ENCODE results near the gene B3GNT5. TPM values are rescaled to one million over a fixed set of nuclear protein-coding genes. Genes with fewer than 3 reads are reported as not detected.
A peak's percentile ranks its signal among the peaks of the same experiment; 100 is the strongest.

The B3GNT5 gene
- total and polyA plus RNA-seq, 5 donors from 2014 or later: 0.23 to 2.2 (median 0.38) TPM

DNA sequence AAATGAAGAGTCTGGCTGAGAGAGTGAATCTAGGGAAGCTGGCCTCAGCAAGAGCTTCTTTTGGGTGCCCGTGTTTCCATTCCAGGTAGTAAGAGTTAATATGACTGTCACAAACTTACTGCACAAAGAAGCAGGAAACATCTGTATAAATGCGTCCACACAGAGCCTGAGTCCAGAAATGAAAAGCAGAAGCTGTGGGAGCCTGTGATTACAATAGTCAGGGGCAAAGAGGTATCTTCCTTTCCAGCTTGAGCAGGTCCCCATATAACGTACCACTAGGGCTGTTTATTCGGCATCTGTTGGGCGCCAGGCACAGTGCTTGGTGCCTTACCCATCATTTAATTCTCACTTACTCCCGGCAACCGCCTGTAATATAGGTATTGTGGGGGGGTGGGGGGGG, 40.5 kb upstream of the B3GNT5 start:
- no peak overlapping the region for H3K27ac Mint-ChIP-seq
- Histone ChIP-seq H3K9me3 (ENCODE audit: control insufficient read depth in 2 of 2, low read length in 2 of 2) (no peaks in the 10 kb centered on the region), H3K4me1 (ENCODE audit: control insufficient read depth, insufficient read depth, low read length, poor library complexity, severe bottlenecking) (no peaks in the 10 kb centered on the region), H3K36me3 (ENCODE audit: control insufficient read depth, insufficient read depth, low read length) (no peaks in the 10 kb centered on the region), H3K4me3 (ENCODE audit: low read depth, low read length) (no peak overlapping the region), H3K27me3 (ENCODE audit: control insufficient read depth, insufficient read depth, low read length) (no peaks in the 10 kb centered on the region), H3K27ac (ENCODE audit: insufficient read depth, low read length, poor library complexity, severe bottlenecking) (no peak overlapping the region)
- no peaks in the 10 kb centered on the region for H3K27me3 Mint-ChIP-seq
- no peaks in the 10 kb centered on the region for H3K4me1 Mint-ChIP-seq
- DNase-seq (no peak), ATAC-seq (ENCODE audit: low read depth in 2 of 2) (peak in 1 of 2 donors; percentile 22)
- peaks cover 0 to 3% (median 0%) of the 10 kb centered on the region in 7 donors for H3K9me3 Mint-ChIP-seq
- H3K36me3 Mint-ChIP-seq: peaks cover 15% of the 10 kb centered on the region
- H3K4me3 Mint-ChIP-seq: no peak overlapping the region

- no peak overlapping the region for H3K4me3 ChIP-seq (ENCODE audit: low read depth, low read length)
- peaks cover 0 to 3% (median 0%) of the 10 kb centered on the region in 7 donors for H3K9me3 Mint-ChIP-seq
- no peaks in the 10 kb centered on the region for H3K36me3 ChIP-seq (ENCODE audit: control insufficient read depth, insufficient read depth, low read length)
- H3K9me3 ChIP-seq (ENCODE audit: control insufficient read depth in 2 of 2, low read length in 2 of 2): no peaks in the 10 kb centered on the region
- no peak overlapping the region for H3K4me3 Mint-ChIP-seq
- no peak overlapping the region for H3K27ac ChIP-seq (ENCODE audit: insufficient read depth, low read length, poor library complexity, severe bottlenecking)
- no peaks in the 10 kb centered on the region for H3K27me3 ChIP-seq (ENCODE audit: control insufficient read depth, insufficient read depth, low read length)
- no peak for DNase-seq
- H3K4me1 Mint-ChIP-seq: no peaks in the 10 kb centered on the region
- peaks cover 15% of the 10 kb centered on the region for H3K36me3 Mint-ChIP-seq
- H3K27ac Mint-ChIP-seq: no peak overlapping the region
- H3K4me1 ChIP-seq (ENCODE audit: control insufficient read depth, insufficient read depth, low read length, poor library complexity, severe bottlenecking): no peaks in the 10 kb centered on the region
- no peak for ATAC-seq (ENCODE audit: low read depth in 2 of 2)
- H3K27me3 Mint-ChIP-seq: no peaks in the 10 kb centered on the region
Observed at GRCh38 chr3:183213415-183214276, 39.4 kb upstream of the B3GNT5 start.

DNA sequence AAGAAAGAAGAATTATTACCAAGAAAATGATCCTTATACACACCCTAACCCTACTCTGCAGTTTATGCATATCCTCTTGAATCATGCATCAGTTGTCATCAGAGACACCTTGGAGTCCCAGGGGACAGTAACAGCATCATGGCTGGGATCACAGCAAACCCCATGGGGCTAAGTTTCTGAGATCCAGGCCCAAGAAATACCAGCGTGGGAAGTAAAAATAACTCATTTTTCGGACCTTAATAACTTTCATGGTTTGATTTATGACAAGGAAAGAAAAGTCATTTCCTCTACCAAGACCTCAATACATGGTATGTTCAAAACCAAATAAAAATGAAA, 38.8 kb upstream of the B3GNT5 start:
- no peaks in the 10 kb centered on the region for H3K4me1 Mint-ChIP-seq

DNA sequence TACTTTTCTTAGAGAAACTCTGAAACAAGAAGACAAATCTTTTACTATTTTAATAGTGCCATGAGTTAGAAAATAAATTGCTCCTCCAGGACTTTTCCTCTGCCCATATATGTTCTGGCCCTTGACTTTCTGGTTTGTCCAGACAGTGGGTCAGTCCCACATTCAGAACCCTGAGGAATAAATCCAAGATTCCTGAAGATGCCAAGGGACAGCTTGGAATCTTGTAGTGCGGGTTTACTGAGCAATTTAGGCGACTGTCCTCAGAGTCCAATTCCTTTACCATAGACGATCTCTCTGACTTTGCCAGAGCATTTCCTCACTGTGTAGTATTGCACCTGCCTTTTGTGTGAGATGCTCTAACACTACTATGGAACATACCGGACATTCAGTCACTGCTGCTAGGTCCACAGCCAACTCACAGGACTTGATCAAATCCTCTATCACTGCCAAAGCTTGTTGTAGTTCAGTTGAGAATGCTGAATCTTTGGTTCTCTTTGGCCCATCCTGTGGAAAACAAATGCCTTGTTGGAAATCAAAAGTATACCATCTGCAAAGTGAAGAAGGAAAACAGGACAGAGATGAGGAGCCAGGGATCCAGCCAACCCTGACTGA, 37.4 kb upstream of the B3GNT5 start:
- DNase-seq: no peak
- H3K27ac ChIP-seq (ENCODE audit: insufficient read depth, low read length, poor library complexity, severe bottlenecking): no peak overlapping the region
- Mint-ChIP-seq H3K4me1 (no peaks in the 10 kb centered on the region), H3K4me3 (no peak overlapping the region), H3K27ac (no peak overlapping the region), H3K9me3 (no peaks in the 10 kb centered on the region), H3K27me3 (no peaks in the 10 kb centered on the region), H3K36me3 (peaks cover 8% of the 10 kb centered on the region)
- H3K36me3 ChIP-seq (ENCODE audit: control insufficient read depth, insufficient read depth, low read length): no peaks in the 10 kb centered on the region
- H3K4me3 ChIP-seq (ENCODE audit: low read depth, low read length): no peak overlapping the region
- H3K27me3 ChIP-seq (ENCODE audit: control insufficient read depth, insufficient read depth, low read length): no peaks in the 10 kb centered on the region
- no peak for ATAC-seq (ENCODE audit: low read depth in 2 of 2)
- no peaks in the 10 kb centered on the region for H3K9me3 ChIP-seq (ENCODE audit: control insufficient read depth in 2 of 2, low read length in 2 of 2)
- no peaks in the 10 kb centered on the region for H3K4me1 ChIP-seq (ENCODE audit: control insufficient read depth, insufficient read depth, low read length, poor library complexity, severe bottlenecking)

More for the DNA sequence above, 38.8 kb upstream of the B3GNT5 start:
- no peaks in the 10 kb centered on the region for H3K36me3 ChIP-seq (ENCODE audit: control insufficient read depth, insufficient read depth, low read length)
- H3K4me3 Mint-ChIP-seq: no peak overlapping the region
- H3K27ac Mint-ChIP-seq: no peak overlapping the region
- peaks cover 15% of the 10 kb centered on the region for H3K36me3 Mint-ChIP-seq
- H3K4me1 ChIP-seq (ENCODE audit: control insufficient read depth, insufficient read depth, low read length, poor library complexity, severe bottlenecking): no peaks in the 10 kb centered on the region
- ATAC-seq (ENCODE audit: low read depth in 2 of 2): no peak
- no peak for DNase-seq
- H3K9me3 ChIP-seq (ENCODE audit: control insufficient read depth in 2 of 2, low read length in 2 of 2): no peaks in the 10 kb centered on the region
- H3K9me3 Mint-ChIP-seq: peaks cover 0 to 3% (median 0%) of the 10 kb centered on the region in 7 donors
- H3K4me3 ChIP-seq (ENCODE audit: low read depth, low read length): no peak overlapping the region
- H3K27me3 ChIP-seq (ENCODE audit: control insufficient read depth, insufficient read depth, low read length): no peaks in the 10 kb centered on the region
- no peaks in the 10 kb centered on the region for H3K27me3 Mint-ChIP-seq
- no peak overlapping the region for H3K27ac ChIP-seq (ENCODE audit: insufficient read depth, low read length, poor library complexity, severe bottlenecking)

GRCh38 chr3:183217548-183218332, 35.3 kb upstream of the B3GNT5 start:
- Histone ChIP-seq H3K4me1 (ENCODE audit: control insufficient read depth, insufficient read depth, low read length, poor library complexity, severe bottlenecking) (no peaks in the 10 kb centered on the region), H3K27me3 (ENCODE audit: control insufficient read depth, insufficient read depth, low read length) (no peaks in the 10 kb centered on the region), H3K9me3 (ENCODE audit: control insufficient read depth in 2 of 2, low read length in 2 of 2) (no peaks in the 10 kb centered on the region), H3K27ac (ENCODE audit: insufficient read depth, low read length, poor library complexity, severe bottlenecking) (no peak overlapping the region), H3K4me3 (ENCODE audit: low read depth, low read length) (no peak overlapping the region), H3K36me3 (ENCODE audit: control insufficient read depth, insufficient read depth, low read length) (no peaks in the 10 kb centered on the region)
- DNase-seq (no peak), ATAC-seq (ENCODE audit: low read depth in 2 of 2) (no peak)
- Mint-ChIP-seq H3K4me3 (no peak overlapping the region), H3K27ac (no peak overlapping the region), H3K9me3 (no peaks in the 10 kb centered on the region), H3K4me1 (no peaks in the 10 kb centered on the region), H3K36me3 (peaks cover 4% of the 10 kb centered on the region), H3K27me3 (no peaks in the 10 kb centered on the region)

GRCh38 chr3:183218826-183219225, 34.2 kb upstream of the B3GNT5 start:
- Mint-ChIP-seq H3K9me3 (no peaks in the 10 kb centered on the region), H3K27me3 (no peaks in the 10 kb centered on the region), H3K4me1 (peaks cover 0 to 1% (median under 1%) of the 10 kb centered on the region in 4 donors), H3K4me3 (no peak overlapping the region), H3K27ac (no peak overlapping the region), H3K36me3 (peaks cover 4% of the 10 kb centered on the region)
- H3K27ac ChIP-seq (ENCODE audit: insufficient read depth, low read length, poor library complexity, severe bottlenecking): no peak overlapping the region
- no peaks in the 10 kb centered on the region for H3K9me3 ChIP-seq (ENCODE audit: control insufficient read depth in 2 of 2, low read length in 2 of 2)
- no peak overlapping the region for H3K4me3 ChIP-seq (ENCODE audit: low read depth, low read length)
- ATAC-seq (ENCODE audit: low read depth in 2 of 2) (no peak), DNase-seq (no peak)
- no peaks in the 10 kb centered on the region for H3K27me3 ChIP-seq (ENCODE audit: control insufficient read depth, insufficient read depth, low read length)
- no peaks in the 10 kb centered on the region for H3K36me3 ChIP-seq (ENCODE audit: control insufficient read depth, insufficient read depth, low read length)
- no peaks in the 10 kb centered on the region for H3K4me1 ChIP-seq (ENCODE audit: control insufficient read depth, insufficient read depth, low read length, poor library complexity, severe bottlenecking)

GRCh38 chr3:183220828-183221227, 32.2 kb upstream of the B3GNT5 start:
- ATAC-seq (ENCODE audit: low read depth in 2 of 2): no peak
- no peaks in the 10 kb centered on the region for H3K9me3 ChIP-seq (ENCODE audit: control insufficient read depth in 2 of 2, low read length in 2 of 2)
- no peaks in the 10 kb centered on the region for H3K36me3 ChIP-seq (ENCODE audit: control insufficient read depth, insufficient read depth, low read length)
- Mint-ChIP-seq H3K27me3 (no peaks in the 10 kb centered on the region), H3K9me3 (no peaks in the 10 kb centered on the region), H3K27ac (peak overlapping the region in 1 of 3 donors; percentile 17), H3K4me3 (no peak overlapping the region), H3K4me1 (peaks cover 0 to 15% (median 13%) of the 10 kb centered on the region in 4 donors), H3K36me3 (peaks cover under 1% of the 10 kb centered on the region)
- no peaks in the 10 kb centered on the region for H3K27me3 ChIP-seq (ENCODE audit: control insufficient read depth, insufficient read depth, low read length)
- no peak overlapping the region for H3K4me3 ChIP-seq (ENCODE audit: low read depth, low read length)
- DNase-seq: no peak
- no peak overlapping the region for H3K27ac ChIP-seq (ENCODE audit: insufficient read depth, low read length, poor library complexity, severe bottlenecking)
- peaks cover 10% of the 10 kb centered on the region for H3K4me1 ChIP-seq (ENCODE audit: control insufficient read depth, insufficient read depth, low read length, poor library complexity, severe bottlenecking)
